ENCODE results near the gene AGR2.

GRCh38 chr7:16778476-16778875, 26.3 kb downstream of the AGR2 start:
- TF ChIP-seq REST (IDR thresholded peaks at IDR 0.05; ENCODE audit: low read depth) (no peak), YY1 (IDR thresholded peaks at IDR 0.05; ENCODE audit: low read depth) (no peak), MAX (IDR thresholded peaks at IDR 0.05) (no peak), RAD21 (IDR thresholded peaks at IDR 0.05; ENCODE audit: low read depth) (no peak), EP300 (IDR thresholded peaks at IDR 0.05; ENCODE audit: borderline replicate concordance) (no peak), CREB1 (IDR thresholded peaks at IDR 0.05; ENCODE audit: low read depth) (no peak)

Data from Ishikawa (cell line).